ENCODE results near the gene SOCS2. TPM values are rescaled to one million over a fixed set of nuclear protein-coding genes. Genes with fewer than 3 reads are reported as not detected.

SOCS2 gene
- total and polyA plus RNA-seq, 2 of the 8 experiments (the other 6 are each of a cell fraction or from before 2014, with no cell fraction given) = 14.5 to 18.0 TPM

DNA sequence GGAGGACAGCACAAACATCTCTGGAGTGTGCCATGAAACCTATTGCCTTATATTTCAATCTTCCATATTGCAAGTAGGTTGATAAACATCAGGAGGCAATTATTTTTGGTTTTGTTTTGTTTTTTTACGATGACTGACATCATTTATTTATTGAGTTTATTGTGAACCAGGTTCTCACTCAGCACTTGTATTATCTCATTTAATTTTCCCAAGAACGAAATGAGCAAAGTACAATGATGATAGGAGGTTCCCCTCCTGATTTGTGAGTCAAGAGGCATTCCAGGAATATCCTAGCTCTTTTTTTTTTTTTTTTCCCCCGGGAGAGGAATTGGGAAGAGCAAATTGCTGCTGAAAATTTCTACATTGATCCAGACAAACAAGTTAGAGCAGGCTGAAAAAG is 4.7 kb downstream of the SOCS2 start:
- no peak overlapping the region for H3K23ac ChIP-seq (ENCODE audit: insufficient read length)
- no peak for TF ChIP-seq SRF (IDR thresholded peaks at IDR 0.05; ENCODE audit: low read depth, low read length)
- TF ChIP-seq PHF8 (conservative IDR thresholded peaks at IDR 0.05; ENCODE audit: low read depth, low read length) = no peak
- no peak for TF ChIP-seq KDM5A (IDR thresholded peaks at IDR 0.05; ENCODE audit: low read length)
- no peak for TF ChIP-seq SUZ12 (IDR thresholded peaks at IDR 0.05; ENCODE audit: low read length)
- TF ChIP-seq BCL11A (IDR thresholded peaks at IDR 0.05; ENCODE audit: low read depth in 2 of 2, low read length in 2 of 2) = no peak
- TF ChIP-seq JUN (IDR thresholded peaks at IDR 0.05; ENCODE audit: low read depth, low read length) = no peak
- TF ChIP-seq, protein P1, sequence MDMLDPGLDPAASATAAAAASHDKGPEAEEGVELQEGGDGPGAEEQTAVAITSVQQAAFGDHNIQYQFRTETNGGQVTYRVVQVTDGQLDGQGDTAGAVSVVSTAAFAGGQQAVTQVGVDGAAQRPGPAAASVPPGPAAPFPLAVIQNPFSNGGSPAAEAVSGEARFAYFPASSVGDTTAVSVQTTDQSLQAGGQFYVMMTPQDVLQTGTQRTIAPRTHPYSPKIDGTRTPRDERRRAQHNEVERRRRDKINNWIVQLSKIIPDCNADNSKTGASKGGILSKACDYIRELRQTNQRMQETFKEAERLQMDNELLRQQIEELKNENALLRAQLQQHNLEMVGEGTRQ (IDR thresholded peaks at IDR 0.05; ENCODE audit: low read length) = no peak
- no peak for TF ChIP-seq SP1 (IDR thresholded peaks at IDR 0.05; ENCODE audit: low read depth, low read length)
- no peak for TF ChIP-seq ASH2L (IDR thresholded peaks at IDR 0.05; ENCODE audit: low read length)
- TF ChIP-seq GABPA (IDR thresholded peaks at IDR 0.05; ENCODE audit: borderline replicate concordance, insufficient read depth, low read length) = no peak
- no peak for TF ChIP-seq POU5F1 (IDR thresholded peaks at IDR 0.05; ENCODE audit: low read depth, low read length)

More for the DNA sequence above, 4.7 kb downstream of the SOCS2 start:
- no peak overlapping the region for H4K91ac ChIP-seq (replicated peaks; ENCODE audit: insufficient read length, low read length)
- no peak overlapping the region for H3K4me2 ChIP-seq (ENCODE audit: insufficient read depth in 1 of 2, low read depth in 2 of 2, low read length in 2 of 2)
- H3K23me2 ChIP-seq (ENCODE audit: low read depth, low read length) = peaks cover 16% of the 10 kb centered on the region; the same call in 1 of the 2 replicates
- no peaks in the 10 kb centered on the region; the same call in 1 of the 2 replicates for H3K79me1 ChIP-seq (ENCODE audit: low read depth, low read length)
- H2AFZ ChIP-seq (ENCODE audit: low read length) = no peak overlapping the region
- no peak overlapping the region for H2BK15ac ChIP-seq (ENCODE audit: low read length)
- no peak overlapping the region for H2BK5ac ChIP-seq (ENCODE audit: low read depth, low read length)
- no peaks in the 10 kb centered on the region for H3K9me3 ChIP-seq (ENCODE audit: insufficient read depth in 2 of 2, low read depth in 1 of 2, low read length in 1 of 2)
- H3K9ac ChIP-seq (replicated peaks in 1 of 4; ENCODE audit: extremely low read depth in 1 of 4, low read depth in 3 of 4, low read length in 3 of 4) = no peak overlapping the region
- FAIRE-seq (no peak), DNase-seq (ENCODE audit: low read depth in 1 of 2, low spot score in 2 of 2) (no peak)
- WGBS, 2 experiments (ENCODE audit: extremely low coverage in 1 of 2, insufficient coverage in 1 of 2, insufficient read length in 1 of 2, insufficient replicate concordance in 2 of 2, low coverage in 1 of 2, low lambda C conversion rate in 2 of 2, missing lambda C conversion rate in 1 of 2) = 70% methylated on average over 3 of the region's 3 CpGs; no CpG with 5 or more reads in 1 of the 2 experiments
- no peak overlapping the region for H4K5ac ChIP-seq (ENCODE audit: insufficient read length, low read depth, low read length)
- H2BK120ac ChIP-seq (replicated peaks; ENCODE audit: low read depth, low read length) = no peak overlapping the region
- H2BK12ac ChIP-seq (ENCODE audit: low read depth, low read length) = no peak overlapping the region
- no peak overlapping the region for H4K8ac ChIP-seq (ENCODE audit: extremely low read depth, insufficient read depth, low read length)
- H3K4ac ChIP-seq (replicated peaks; ENCODE audit: insufficient read length, low read depth, low read length) = no peak overlapping the region
- peaks cover 0 to 9% of the 10 kb centered on the region in 2 experiments for H4K20me1 ChIP-seq (replicated peaks in 1 of 2; ENCODE audit: control insufficient read depth in 1 of 2, insufficient read depth in 2 of 2, low read length in 2 of 2)
- no peak overlapping the region for H2AK5ac ChIP-seq (ENCODE audit: low read depth, low read length)
- peaks cover 0 to 2% (median 0%) of the 10 kb centered on the region in 4 experiments; a peak in 5 of 7 replicates for H3K4me1 ChIP-seq (replicated peaks in 1 of 4; ENCODE audit: control insufficient read depth in 3 of 4, insufficient read depth in 4 of 4, low read length in 3 of 4)
- peaks cover 0 to 12% of the 10 kb centered on the region in 2 experiments; a peak in 2 of 4 replicates for H3K79me2 ChIP-seq (ENCODE audit: control insufficient read depth in 1 of 2, insufficient read depth in 2 of 2, low read length in 2 of 2)
- H3K56ac ChIP-seq (replicated peaks; ENCODE audit: insufficient read length, low read depth, low read length) = no peak overlapping the region
- no peak overlapping the region for H3K14ac ChIP-seq (ENCODE audit: insufficient read length)
- no peak overlapping the region for H3K4me3 ChIP-seq (ENCODE audit: extremely low read depth in 1 of 4, insufficient read depth in 2 of 4, low read depth in 3 of 4, low read length in 4 of 4)
- CTCF ChIA-PET (ENCODE audit: partially characterized antibody) = interaction anchor here (1.7 kb wide), 1 partner anchor 10 kb away, joined by 4 read pairs; no protein-coding TSS in a partner anchor
- no peak overlapping the region for H3K18ac ChIP-seq (ENCODE audit: extremely low read depth, low read length)
- H3K27ac ChIP-seq (ENCODE audit: low read depth, low read length) = no peak overlapping the region
- H3K27me3 ChIP-seq (replicated peaks in 1 of 4; ENCODE audit: control insufficient read depth in 3 of 4, extremely low read depth in 1 of 4, insufficient read depth in 3 of 4, low read length in 3 of 4) = peaks cover 0 to 31% (median 19%) of the 10 kb centered on the region in 4 experiments; a peak in 5 of 7 replicates
- POLR2A ChIA-PET (ENCODE audit: partially characterized antibody) = interaction anchor here (1.4 to 7.2 kb wide), 2 partner anchors 7 to 13 kb away, joined by 4 to 41 read pairs; no protein-coding TSS in a partner anchor
- H3K36me3 ChIP-seq (ENCODE audit: control insufficient read depth in 2 of 4, insufficient read depth in 4 of 4, low read length in 3 of 4) = peaks cover 0 to 12% (median 0%) of the 10 kb centered on the region in 4 experiments; a peak in 1 of 8 replicates
- no peak overlapping the region for H2BK20ac ChIP-seq (ENCODE audit: low read length)
